GM18868 (cell line): Measurements from ENCODE around the gene SARM1.
"Not testable (repeated sequence)": the region's sequence is repeated elsewhere in the genome, so short reads cannot be mapped to it uniquely, and the experiment has no call there.

ENCODE experiments used
- ATAC-seq: cut with Tn5 transposase; IDR thresholded peaks from one replicate; pipeline ENCODE4 v1.9.1; 2021; ENCODE audit warnings: mild to moderate bottlenecking, moderate library complexity; ENCODE audit not compliant: unreplicated experiment

SARM1 gene

DNA sequence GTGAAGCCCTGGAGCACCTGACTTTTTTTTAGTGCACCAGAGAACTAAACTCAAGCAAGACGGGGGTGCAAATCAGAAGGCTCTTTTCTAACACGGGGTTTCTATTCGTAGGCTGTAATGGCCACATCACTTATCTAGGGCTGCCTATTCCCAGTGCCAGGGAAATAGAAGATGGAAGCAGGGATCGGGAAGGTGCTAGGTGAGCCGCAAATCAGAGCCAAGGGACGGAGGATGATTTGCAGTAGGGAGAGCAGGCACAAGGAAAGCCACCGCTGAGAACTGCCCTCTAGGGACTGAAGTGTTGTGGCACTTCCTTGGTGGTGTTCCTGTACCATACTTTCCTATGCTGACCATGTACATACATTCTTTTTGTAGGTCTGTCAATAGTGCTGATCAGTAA is 42.3 kb downstream of the SARM1 start:
- no peak for ATAC-seq

DNA sequence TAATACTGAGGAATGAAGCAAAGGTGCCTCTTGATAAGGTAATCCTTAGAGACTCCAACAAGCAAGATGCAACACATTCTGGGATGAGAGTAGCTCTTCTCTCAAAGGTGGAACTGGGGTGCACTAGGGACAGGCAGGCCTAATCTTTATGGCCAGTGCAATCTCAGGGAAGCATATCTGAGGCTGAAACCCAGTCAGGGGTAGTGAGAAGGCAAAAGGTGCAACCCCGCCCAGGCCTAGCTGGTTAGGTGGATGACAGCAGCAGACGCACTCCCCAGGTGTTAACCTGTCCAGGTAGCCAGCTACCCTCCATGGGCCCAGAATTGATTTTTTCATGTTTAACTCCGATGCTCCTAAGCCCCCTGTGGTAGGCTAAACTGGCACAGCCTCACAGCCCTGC is 44.4 kb downstream of the SARM1 start:
- no peak for ATAC-seq

GRCh38 chr17:28416703-28417311 is 45.3 kb downstream of the SARM1 start:
- ATAC-seq = no peak

GRCh38 chr17:28421787-28422305 is 50.4 kb downstream of the SARM1 start:
- no peak for ATAC-seq

DNA sequence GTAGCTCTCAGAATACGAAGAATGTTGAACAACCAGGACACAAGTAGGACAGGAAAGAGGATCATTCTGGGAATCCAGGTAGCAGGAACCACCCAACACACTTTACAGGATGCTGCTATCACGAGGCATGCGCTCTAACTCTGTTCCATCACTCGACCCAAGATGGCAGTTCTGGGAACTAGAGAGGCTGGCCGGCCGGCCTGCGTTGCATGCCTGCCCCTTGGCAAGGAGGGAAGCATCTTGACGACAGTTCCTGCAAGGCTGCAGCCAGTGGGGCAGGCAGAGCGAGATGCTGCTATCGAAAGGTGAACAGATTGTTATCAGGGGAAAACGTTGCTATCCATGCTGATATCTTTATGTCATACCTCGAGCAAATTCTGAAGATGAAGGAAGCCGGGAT is 53.7 kb downstream of the SARM1 start:
- no peak for ATAC-seq

DNA sequence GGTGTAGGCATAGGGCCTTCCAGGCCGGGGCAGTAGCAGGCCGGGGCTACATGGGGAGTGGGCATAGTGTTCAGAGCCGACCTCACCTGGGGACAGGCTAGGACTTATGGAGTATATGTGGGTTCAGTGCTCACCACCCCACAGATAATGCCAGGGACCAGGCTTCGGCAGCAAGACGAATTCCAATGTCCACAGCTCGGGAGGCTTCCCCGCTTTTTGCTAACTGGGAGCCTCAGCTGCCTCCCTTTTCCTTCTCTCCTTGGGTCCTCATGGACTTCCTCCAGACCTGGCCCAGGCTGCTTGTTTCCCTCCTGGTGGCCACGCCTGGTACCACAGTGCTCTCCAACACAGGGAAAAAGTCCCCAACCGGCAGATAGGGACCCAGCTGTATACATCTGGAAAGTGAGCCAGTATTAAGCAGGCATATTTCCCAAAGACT is 54.6 kb downstream of the SARM1 start:
- ATAC-seq = no peak

GRCh38 chr17:28427371-28427770 is 55.9 kb downstream of the SARM1 start:
- no peak for ATAC-seq

DNA sequence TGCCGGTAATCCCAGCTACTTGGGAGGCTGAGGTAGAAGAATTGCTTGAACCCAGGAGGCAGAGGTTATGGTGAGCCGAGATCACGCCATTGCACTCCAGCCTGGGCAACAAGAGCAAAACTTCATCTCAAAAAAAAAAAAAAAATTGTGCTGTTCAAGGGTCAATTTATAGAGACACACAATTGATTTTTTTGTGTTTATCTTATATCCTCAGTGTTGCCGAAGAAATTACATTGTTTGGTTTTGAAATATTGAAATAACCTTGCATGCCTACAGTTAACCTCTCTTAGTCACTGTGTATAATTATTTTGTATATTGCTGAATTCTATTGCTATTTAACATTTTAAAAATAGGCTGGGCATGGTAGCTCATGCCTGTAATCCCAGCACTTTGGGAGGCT is 56.5 kb downstream of the SARM1 start:
- ATAC-seq = not testable (repeated sequence)

DNA sequence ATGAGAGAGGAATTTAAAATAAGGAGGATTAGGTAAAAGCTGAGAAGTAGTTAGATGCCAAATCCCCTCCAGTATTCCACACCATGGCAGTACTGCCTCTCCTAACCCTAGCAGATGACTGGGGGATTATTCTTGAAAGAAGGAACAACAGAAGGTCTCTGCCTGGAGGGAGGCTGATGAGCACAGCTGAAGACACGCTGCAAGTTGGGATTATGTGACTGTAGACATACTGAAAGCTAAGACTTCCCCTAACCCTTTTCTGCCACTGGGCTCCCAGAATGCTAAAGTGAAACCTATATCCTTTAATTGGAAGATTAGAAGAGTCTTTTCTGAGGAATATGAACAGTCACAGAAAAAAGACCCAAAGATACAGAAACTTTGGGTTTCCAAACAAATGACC is 62.2 kb downstream of the SARM1 start:
- no peak for ATAC-seq

DNA sequence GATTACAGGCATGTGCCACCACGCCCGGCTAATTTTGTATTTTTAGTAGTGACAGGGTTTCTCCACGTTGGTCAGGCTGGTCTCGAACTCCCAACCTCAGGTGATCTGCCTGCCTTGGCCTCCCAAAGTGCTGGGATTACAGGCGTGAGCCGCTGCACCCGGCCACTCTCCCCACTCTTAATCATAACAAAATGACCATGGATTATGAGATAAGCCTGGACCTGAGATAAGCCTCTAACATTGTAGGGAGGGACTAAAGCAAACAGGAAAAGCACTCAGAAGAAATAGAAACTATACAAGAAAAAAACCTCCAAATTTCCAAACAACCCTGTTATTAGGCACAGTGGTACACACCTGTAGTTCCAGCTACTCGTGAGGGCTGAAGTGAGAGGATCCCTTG is 62.8 kb downstream of the SARM1 start:
- not testable (repeated sequence) for ATAC-seq

DNA sequence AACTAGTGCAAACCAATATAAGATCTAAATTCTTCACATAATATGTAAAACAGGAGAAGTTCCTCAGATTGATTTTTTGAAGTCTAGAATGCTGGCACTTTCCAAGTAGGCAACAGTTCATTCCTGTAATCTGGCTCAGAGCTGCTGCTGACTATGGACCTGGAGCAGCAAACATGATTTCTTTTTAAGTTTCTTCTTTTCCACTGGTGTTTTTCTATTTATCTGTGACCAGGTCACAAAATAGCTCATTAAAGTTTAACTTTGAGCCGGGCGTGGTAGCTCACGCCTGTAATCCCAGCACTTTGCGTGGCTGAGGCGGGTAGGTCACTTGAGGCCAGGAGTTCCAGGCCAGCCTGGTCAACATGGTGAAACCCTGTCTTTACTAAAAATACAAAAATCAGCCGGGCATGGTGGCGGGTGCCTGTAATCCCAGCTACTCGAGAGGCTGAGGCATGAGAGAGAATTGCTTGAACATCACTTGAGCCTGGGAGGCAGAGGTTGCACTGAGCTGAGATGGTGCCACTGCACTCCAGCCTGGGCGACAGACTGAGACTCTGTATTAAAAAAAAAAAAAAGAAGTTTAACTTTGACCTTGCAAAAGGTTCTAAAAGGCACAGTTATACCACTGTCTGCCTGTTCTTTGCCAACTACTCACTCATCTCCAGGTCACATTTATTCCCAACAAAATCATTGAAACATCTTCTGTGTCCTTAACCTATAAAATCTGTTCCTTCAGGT is 72.6 kb downstream of the SARM1 start:
- ATAC-seq = no peak

DNA sequence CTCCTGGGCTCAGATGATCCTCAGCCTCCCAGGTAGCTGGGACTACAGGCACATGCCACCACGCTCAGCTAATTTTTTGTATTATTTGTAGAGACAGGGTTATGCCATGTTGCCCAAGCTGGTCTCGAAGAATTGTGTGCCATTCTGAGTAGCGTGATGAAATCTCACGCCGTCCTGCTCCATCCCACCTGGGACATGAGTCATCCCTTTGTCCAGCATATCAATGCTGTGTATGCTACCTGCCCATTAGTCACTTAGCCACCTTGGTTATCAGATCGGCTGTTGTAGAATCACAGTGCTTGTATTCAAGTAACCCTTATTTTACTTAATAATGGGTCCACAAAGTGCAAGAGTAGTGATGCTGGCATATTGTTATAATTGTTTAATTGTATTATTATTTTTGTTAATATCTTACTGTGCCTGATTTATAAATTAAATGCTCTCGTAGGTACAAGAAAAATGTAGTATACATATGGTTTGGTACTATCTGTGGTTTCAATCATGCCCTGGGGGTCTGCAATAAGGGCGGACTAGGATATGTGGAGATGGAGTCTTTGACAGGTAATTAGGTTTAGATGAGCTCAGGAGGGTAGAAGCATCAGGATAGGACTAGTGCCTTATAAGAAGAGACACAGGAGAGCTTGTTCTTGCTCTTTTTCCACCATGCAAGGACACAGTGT is 75.4 kb downstream of the SARM1 start:
- ATAC-seq = no peak

- no peak for ATAC-seq
Measured at GRCh38 chr17:28447396-28447760, 75.9 kb downstream of the SARM1 start.

GRCh38 chr17:28449859-28450258 is 78.4 kb downstream of the SARM1 start:
- no peak for ATAC-seq
